ENCODE results near the gene KCTD1. TPM values are rescaled to one million over a fixed set of nuclear protein-coding genes. Genes with fewer than 3 reads are reported as not detected.

The KCTD1 gene
- total and polyA plus RNA-seq, 10 of the 15 experiments (the other 5 are each of a cell fraction or from before 2014, with no cell fraction given), result 1.5 to 13.4 (median 5.5) TPM

- no peak for TF ChIP-seq PRDM15 (CRISPR knock-in tag; IDR thresholded peaks at IDR 0.05)
- no peak for TF ChIP-seq ZZZ3 (IDR thresholded peaks at IDR 0.05; ENCODE audit: control insufficient read depth, insufficient read length, low read depth)
Measured at GRCh38 chr18:26419746-26420145, 128.6 kb downstream of the KCTD1 start (continued).

GRCh38 chr18:26418225-26418624 is 130.1 kb downstream of the KCTD1 start:
- Histone ChIP-seq H3K79me2 (ENCODE audit: control insufficient read depth, insufficient read depth, low read length) (no peaks in the 10 kb centered on the region), H4K20me1 (ENCODE audit: control insufficient read depth, insufficient read depth) (no peaks in the 10 kb centered on the region), H3K9me3 (replicated peaks; ENCODE audit: control insufficient read depth, insufficient read depth, low read length) (no peaks in the 10 kb centered on the region), H3K36me3 (ENCODE audit: control insufficient read depth in 2 of 2, insufficient read depth in 2 of 2, low read length in 1 of 2) (no peaks in the 10 kb centered on the region), H3K4me1 (ENCODE audit: control insufficient read depth, insufficient read depth, low read length) (peaks cover 14% of the 10 kb centered on the region), H3K9ac (ENCODE audit: control insufficient read depth, insufficient read depth, low read length) (no peak overlapping the region), H3K27ac (ENCODE audit: control insufficient read depth, insufficient read depth) (no peak overlapping the region), H2AFZ (ENCODE audit: control insufficient read depth, low read depth, low read length) (no peak overlapping the region), H3K27me3 (replicated peaks in 1 of 2; ENCODE audit: control insufficient read depth in 2 of 2, insufficient read depth in 2 of 2, low read length in 1 of 2) (no peaks in the 10 kb centered on the region), H3K4me2 (ENCODE audit: control insufficient read depth, insufficient read depth) (no peak overlapping the region), H3K4me3 (no peak overlapping the region)
- DNase-seq (ENCODE audit: low read depth, low spot score) (no peak), FAIRE-seq (no peak), ATAC-seq (no peak)
- CTCF ChIA-PET, result no interaction called here
- WGBS (ENCODE audit: insufficient coverage, insufficient replicate concordance, low lambda C conversion rate, missing lambda C conversion rate), result 81% methylated on average over 4 of the region's 4 CpGs
- POLR2A ChIA-PET, result no interaction called here
- intact Hi-C loops (cut with micrococcal nuclease; ENCODE audit: unreplicated experiment), result no loop called here
- in situ Hi-C loops (cut with MboI), result loop anchor here (5.0 to 25.0 kb wide), 2 partner anchors 49 to 569 kb away; no protein-coding TSS in a partner anchor
- SMC1A ChIA-PET (ENCODE audit: uncharacterized antibody, unreplicated experiment), result interaction anchor here (0.7 kb wide), 1 partner anchor 1110 kb away, joined by 3 read pairs; no protein-coding TSS in a partner anchor
- RAD21 ChIA-PET (ENCODE audit: unreplicated experiment), result no interaction called here
- TF ChIP-seq NFYB (IDR thresholded peaks at IDR 0.05; ENCODE audit: insufficient read depth, low read depth, low read length) (no peak), NR2C2 (IDR thresholded peaks at IDR 0.05; ENCODE audit: borderline replicate concordance, control insufficient read depth, insufficient read length, low read depth) (no peak), YY1 (IDR thresholded peaks at IDR 0.05; ENCODE audit: low read depth, low read length) (no peak), MAX (IDR thresholded peaks at IDR 0.05; ENCODE audit: low read depth, low read length) (no peak), FOXM1 (IDR thresholded peaks at IDR 0.05; ENCODE audit: low read depth, low read length) (no peak), EGR1 (IDR thresholded peaks at IDR 0.05; ENCODE audit: borderline replicate concordance in 1 of 2, low read depth in 2 of 2, low read length in 2 of 2) (no peak), IKZF2 (IDR thresholded peaks at IDR 0.05) (no peak), EP300 (IDR thresholded peaks at IDR 0.05; ENCODE audit: borderline replicate concordance in 1 of 2, control insufficient read depth in 1 of 2, low read depth in 2 of 2, low read length in 2 of 2) (no peak), POLR2AphosphoS5 (IDR thresholded peaks at IDR 0.05; ENCODE audit: low read length) (no peak), IRF4 (IDR thresholded peaks at IDR 0.05; ENCODE audit: low read depth, low read length) (no peak), NRF1 (conservative IDR thresholded peaks at IDR 0.05; ENCODE audit: low read depth, low read length) (no peak), CEBPB (IDR thresholded peaks at IDR 0.05; ENCODE audit: borderline replicate concordance in 1 of 2, low read depth in 2 of 2, low read length in 2 of 2) (no peak), KDM1A (IDR thresholded peaks at IDR 0.05; ENCODE audit: borderline replicate concordance) (no peak)
- TF ChIP-seq, protein P1, sequence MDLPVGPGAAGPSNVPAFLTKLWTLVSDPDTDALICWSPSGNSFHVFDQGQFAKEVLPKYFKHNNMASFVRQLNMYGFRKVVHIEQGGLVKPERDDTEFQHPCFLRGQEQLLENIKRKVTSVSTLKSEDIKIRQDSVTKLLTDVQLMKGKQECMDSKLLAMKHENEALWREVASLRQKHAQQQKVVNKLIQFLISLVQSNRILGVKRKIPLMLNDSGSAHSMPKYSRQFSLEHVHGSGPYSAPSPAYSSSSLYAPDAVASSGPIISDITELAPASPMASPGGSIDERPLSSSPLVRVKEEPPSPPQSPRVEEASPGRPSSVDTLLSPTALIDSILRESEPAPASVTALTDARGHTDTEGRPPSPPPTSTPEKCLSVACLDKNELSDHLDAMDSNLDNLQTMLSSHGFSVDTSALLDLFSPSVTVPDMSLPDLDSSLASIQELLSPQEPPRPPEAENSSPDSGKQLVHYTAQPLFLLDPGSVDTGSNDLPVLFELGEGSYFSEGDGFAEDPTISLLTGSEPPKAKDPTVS (IDR thresholded peaks at IDR 0.05; ENCODE audit: low read depth, low read length), result no peak
- BruUV-seq (replicated peaks), result no TSS peak
